HEK293 (cell line): ENCODE measurements around the gene ANKRD34B.

Experiments
- CTCF ChIA-PET: fragments of 350-600 bp; formaldehyde crosslinking; extraction: SDS; loops from one replicate; lab custom pipeline; 2021; ENCODE audit warnings: antibody characterized with exemption; lab: Yijun Ruan, JAX
- POLR2A ChIA-PET: fragments of 300-600 bp; formaldehyde crosslinking; extraction: SDS; loops from one replicate; lab custom pipeline; 2020; ENCODE audit warnings: antibody characterized with exemption, inconsistent platforms; lab: Yijun Ruan, JAX
- H3K27ac ChIP-seq: fragments of 200-500 bp; sonication (Bioruptor generic); 2 replicates; pipeline ENCODE4 v1.5.1; 2014; ENCODE audit warnings: low read depth, low read length, control low read depth, inconsistent platforms; ENCODE audit errors: extremely low read depth
- H3K36me3 ChIP-seq, 2 experiments: fragments of 200-500 bp in 1 of 2; sonication (Bioruptor generic) in 1 of 2; 1 replicate in 1 of 2; 2 replicates in 1 of 2; pipeline ENCODE4 v1.5.1; 2014 to 2017; ENCODE audit warnings: inconsistent platforms in 2 of 2, low read length in 2 of 2; ENCODE audit not compliant: control insufficient read depth in 2 of 2, insufficient read depth in 1 of 2
- H3K4me1 ChIP-seq: fragments of 200-500 bp; sonication (Bioruptor generic); 2 replicates; pipeline ENCODE4 v1.5.1; 2014; ENCODE audit warnings: mild to moderate bottlenecking, low read length, inconsistent platforms; ENCODE audit not compliant: control insufficient read depth, insufficient read depth
- H3K4me3 ChIP-seq: 2 replicates; pipeline ENCODE4 v1.5.1; 2011; ENCODE audit warnings: low read depth, mild to moderate bottlenecking, control low read depth, low read length, moderate library complexity
- H3K9me3 ChIP-seq: fragments of 200-500 bp; sonication (Bioruptor generic); 2 replicates; pipeline ENCODE4 v1.5.1; 2014; ENCODE audit warnings: low read depth, low read length, inconsistent platforms; ENCODE audit not compliant: control insufficient read depth, insufficient read depth
- HOXA7 ChIP-seq: sonication (generic); formaldehyde crosslinking; IDR thresholded peaks from 2 replicates; pipeline ENCODE4 v1.8.1; 2022; ENCODE audit warnings: missing genetic modification reagents, borderline replicate concordance
- HOXD13 ChIP-seq: sonication (generic); formaldehyde crosslinking; IDR thresholded peaks from 2 replicates; pipeline ENCODE4 v1.8.0; 2022; ENCODE audit warnings: missing genetic modification reagents, borderline replicate concordance
- IKZF3 ChIP-seq: fragments of 450-650 bp; IDR thresholded peaks from 2 replicates; pipeline ENCODE4 v1.5.0; 2018; ENCODE audit warnings: missing biosample characterization, mild to moderate bottlenecking, missing genetic modification characterization, moderate library complexity
- PRDM2 ChIP-seq: fragments of 450-650 bp; formaldehyde crosslinking; IDR thresholded peaks from 2 replicates; pipeline ENCODE4 v1.5.1; 2016; ENCODE audit warnings: missing biosample characterization, missing genetic modification characterization, borderline replicate concordance
- PRDM4 ChIP-seq: fragments of 450-650 bp; formaldehyde crosslinking; IDR thresholded peaks from 2 replicates; pipeline ENCODE4 v1.5.1; 2017; ENCODE audit warnings: missing biosample characterization, missing genetic modification characterization
- SALL2 ChIP-seq: fragments of 450-650 bp; formaldehyde crosslinking; IDR thresholded peaks from 2 replicates; pipeline ENCODE4 v1.5.0; 2017; ENCODE audit warnings: missing biosample characterization, mild to moderate bottlenecking, missing genetic modification characterization, borderline replicate concordance
- SCRT2 ChIP-seq: fragments of 450-650 bp; formaldehyde crosslinking; IDR thresholded peaks from 2 replicates; pipeline ENCODE4 v1.5.1; 2016; ENCODE audit warnings: missing biosample characterization, missing genetic modification characterization
- ZBTB20 ChIP-seq: fragments of 450-650 bp; formaldehyde crosslinking; IDR thresholded peaks from 2 replicates; pipeline ENCODE4 v1.5.1; 2016; ENCODE audit warnings: missing biosample characterization, missing genetic modification characterization
- ZEB2 ChIP-seq: fragments of 450-650 bp; formaldehyde crosslinking; IDR thresholded peaks from 2 replicates; pipeline ENCODE4 v1.5.1; 2016; ENCODE audit warnings: missing biosample characterization, missing genetic modification characterization
- ZNF148 ChIP-seq: fragments of 450-650 bp; formaldehyde crosslinking; IDR thresholded peaks from 2 replicates; pipeline ENCODE4 v1.5.0; 2017; ENCODE audit warnings: missing biosample characterization, missing genetic modification characterization, borderline replicate concordance
- ZNF169 ChIP-seq: fragments of 450-650 bp; formaldehyde crosslinking; IDR thresholded peaks from 2 replicates; pipeline ENCODE4 v1.5.1; 2016; ENCODE audit warnings: missing biosample characterization, missing genetic modification characterization
- ZNF184 ChIP-seq: fragments of 450-650 bp; IDR thresholded peaks from 2 replicates; pipeline ENCODE4 v1.5.1; 2018; ENCODE audit warnings: missing biosample characterization, mild to moderate bottlenecking, missing genetic modification characterization
- ZNF2 ChIP-seq: fragments of 450-650 bp; formaldehyde crosslinking; IDR thresholded peaks from 2 replicates; pipeline ENCODE4 v1.5.1; 2016; ENCODE audit warnings: missing biosample characterization, missing genetic modification characterization
- ZNF202 ChIP-seq: fragments of 450-650 bp; formaldehyde crosslinking; IDR thresholded peaks from 2 replicates; pipeline ENCODE4 v1.5.1; 2016; ENCODE audit warnings: missing biosample characterization, missing genetic modification characterization, borderline replicate concordance
- ZNF394 ChIP-seq: fragments of 450-650 bp; formaldehyde crosslinking; IDR thresholded peaks from 2 replicates; pipeline ENCODE4 v1.5.1; 2016; ENCODE audit warnings: missing biosample characterization, missing genetic modification characterization, mild to moderate bottlenecking, moderate library complexity, borderline replicate concordance
- ZNF473 ChIP-seq: fragments of 450-650 bp; formaldehyde crosslinking; IDR thresholded peaks from 2 replicates; pipeline ENCODE4 v1.5.1; 2017; ENCODE audit warnings: missing biosample characterization, missing genetic modification characterization
- ZNF560 ChIP-seq: fragments of 450-650 bp; formaldehyde crosslinking; IDR thresholded peaks from 2 replicates; pipeline ENCODE4 v1.5.1; 2017; ENCODE audit warnings: missing biosample characterization, missing genetic modification characterization, borderline replicate concordance
- ZNF610 ChIP-seq: fragments of 450-650 bp; formaldehyde crosslinking; IDR thresholded peaks from 2 replicates; pipeline ENCODE4 v1.5.1; 2016; ENCODE audit warnings: missing biosample characterization, missing genetic modification characterization, borderline replicate concordance
- ZNF623 ChIP-seq: fragments of 450-650 bp; formaldehyde crosslinking; IDR thresholded peaks from 2 replicates; pipeline ENCODE4 v1.5.1; 2016; ENCODE audit warnings: missing biosample characterization, missing genetic modification characterization
- ZNF692 ChIP-seq: fragments of 450-650 bp; formaldehyde crosslinking; IDR thresholded peaks from 2 replicates; pipeline ENCODE4 v1.5.1; 2016; ENCODE audit warnings: missing biosample characterization, missing genetic modification characterization
- ZNF768 ChIP-seq: fragments of 450-650 bp; formaldehyde crosslinking; IDR thresholded peaks from 2 replicates; pipeline ENCODE4 v1.5.1; 2018; ENCODE audit warnings: missing biosample characterization, mild to moderate bottlenecking, missing genetic modification characterization

Gene ANKRD34B

GRCh38 chr5:80609692-80610091, 39.6 kb upstream of the ANKRD34B start:
- Histone ChIP-seq H3K4me3 (no peak overlapping the region), H3K27ac (no peak overlapping the region), H3K9me3 (no peaks in the 10 kb centered on the region), H3K36me3 (no peaks in the 10 kb centered on the region), H3K4me1 (no peaks in the 10 kb centered on the region)
- ChIA-PET CTCF (interaction anchor here (0.5 kb wide), 1 partner anchor 59 kb away, joined by 3 read pairs; no protein-coding TSS in a partner anchor), POLR2A (no interaction called here)
- TF ChIP-seq HOXD13 (CRISPR knock-in tag) (no peak), PRDM2 (no peak), ZNF202 (tag by site-specific recombination) (no peak), ZNF692 (tag by site-specific recombination) (no peak), ZNF148 (tag by site-specific recombination) (no peak)

- POLR2A ChIA-PET = no interaction called here
- Histone ChIP-seq H3K36me3 (no peaks in the 10 kb centered on the region), H3K27ac (no peak overlapping the region), H3K4me3 (no peak overlapping the region), H3K4me1 (no peaks in the 10 kb centered on the region), H3K9me3 (no peaks in the 10 kb centered on the region)
- TF ChIP-seq ZNF2 (tag by site-specific recombination) (no peak), HOXA7 (no peak), SALL2 (tag by site-specific recombination) (no peak), ZNF184 (no peak), ZNF623 (tag by site-specific recombination) (no peak), ZNF560 (tag by site-specific recombination) (no peak), ZNF394 (tag by site-specific recombination) (no peak), PRDM4 (tag by site-specific recombination) (no peak), ZEB2 (tag by site-specific recombination) (no peak), ZNF169 (no peak), ZBTB20 (tag by site-specific recombination) (no peak), SCRT2 (no peak), ZNF610 (tag by site-specific recombination) (no peak), IKZF3 (tag by site-specific recombination) (no peak), ZNF768 (tag by site-specific recombination) (no peak), ZNF473 (tag by site-specific recombination) (no peak)
- CTCF ChIA-PET = no interaction called here
Measured at GRCh38 chr5:80608731-80609130, 38.7 kb upstream of the ANKRD34B start.
